Astrocyte of the cerebellum (primary cell): ENCODE measurements around the gene ZDHHC14.

Experiments
- DNase-seq: peaks from one replicate; pipeline ENCODE4 v3.0.0-alpha.2; 2011; ENCODE audit warnings: low read depth
- H3K4me3 ChIP-seq: 2 replicates; pipeline ENCODE4 v1.5.1; 2011; ENCODE audit warnings: mild to moderate bottlenecking, low read depth, low read length, moderate library complexity
- in situ Hi-C: cut with HindIII; loops from 2 replicates; pipeline ENCODE4 v1.10.0; 2017; ENCODE audit warnings: low sequenced_read_pairs
- TF ChIP-seq, protein P1 (sequence below): IDR thresholded peaks from 2 replicates; pipeline ENCODE4 v1.5.1; 2012; ENCODE audit warnings: low read length, low read depth, moderate library complexity, mild to moderate bottlenecking; ENCODE audit errors: missing control alignments

Gene ZDHHC14

DNA sequence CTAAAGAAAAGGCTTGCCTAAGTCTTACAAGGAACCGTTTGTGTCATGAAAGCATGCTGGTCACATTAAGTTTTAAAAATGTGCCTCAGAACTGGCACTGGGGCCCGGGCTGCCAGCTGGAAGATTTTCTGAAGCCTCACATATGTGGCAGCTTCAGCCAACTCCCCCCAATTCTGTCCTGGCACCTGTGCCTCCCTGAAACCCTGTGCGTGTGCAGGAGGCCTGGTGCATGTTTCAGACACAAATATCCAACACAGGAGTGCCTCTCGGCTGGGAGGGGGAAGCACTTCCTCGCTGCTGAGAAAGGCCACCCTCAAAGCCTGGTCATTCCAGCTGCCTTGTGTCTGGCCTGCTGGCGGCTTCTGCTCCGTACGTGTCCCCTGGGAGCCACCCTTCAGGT lies 253.6 kb downstream of the ZDHHC14 start:
- TF ChIP-seq, protein P1, sequence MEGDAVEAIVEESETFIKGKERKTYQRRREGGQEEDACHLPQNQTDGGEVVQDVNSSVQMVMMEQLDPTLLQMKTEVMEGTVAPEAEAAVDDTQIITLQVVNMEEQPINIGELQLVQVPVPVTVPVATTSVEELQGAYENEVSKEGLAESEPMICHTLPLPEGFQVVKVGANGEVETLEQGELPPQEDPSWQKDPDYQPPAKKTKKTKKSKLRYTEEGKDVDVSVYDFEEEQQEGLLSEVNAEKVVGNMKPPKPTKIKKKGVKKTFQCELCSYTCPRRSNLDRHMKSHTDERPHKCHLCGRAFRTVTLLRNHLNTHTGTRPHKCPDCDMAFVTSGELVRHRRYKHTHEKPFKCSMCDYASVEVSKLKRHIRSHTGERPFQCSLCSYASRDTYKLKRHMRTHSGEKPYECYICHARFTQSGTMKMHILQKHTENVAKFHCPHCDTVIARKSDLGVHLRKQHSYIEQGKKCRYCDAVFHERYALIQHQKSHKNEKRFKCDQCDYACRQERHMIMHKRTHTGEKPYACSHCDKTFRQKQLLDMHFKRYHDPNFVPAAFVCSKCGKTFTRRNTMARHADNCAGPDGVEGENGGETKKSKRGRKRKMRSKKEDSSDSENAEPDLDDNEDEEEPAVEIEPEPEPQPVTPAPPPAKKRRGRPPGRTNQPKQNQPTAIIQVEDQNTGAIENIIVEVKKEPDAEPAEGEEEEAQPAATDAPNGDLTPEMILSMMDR: no peak
- no peak overlapping the region for H3K4me3 ChIP-seq
- DNase-seq: no peak
- in situ Hi-C loops: no loop called here

DNA sequence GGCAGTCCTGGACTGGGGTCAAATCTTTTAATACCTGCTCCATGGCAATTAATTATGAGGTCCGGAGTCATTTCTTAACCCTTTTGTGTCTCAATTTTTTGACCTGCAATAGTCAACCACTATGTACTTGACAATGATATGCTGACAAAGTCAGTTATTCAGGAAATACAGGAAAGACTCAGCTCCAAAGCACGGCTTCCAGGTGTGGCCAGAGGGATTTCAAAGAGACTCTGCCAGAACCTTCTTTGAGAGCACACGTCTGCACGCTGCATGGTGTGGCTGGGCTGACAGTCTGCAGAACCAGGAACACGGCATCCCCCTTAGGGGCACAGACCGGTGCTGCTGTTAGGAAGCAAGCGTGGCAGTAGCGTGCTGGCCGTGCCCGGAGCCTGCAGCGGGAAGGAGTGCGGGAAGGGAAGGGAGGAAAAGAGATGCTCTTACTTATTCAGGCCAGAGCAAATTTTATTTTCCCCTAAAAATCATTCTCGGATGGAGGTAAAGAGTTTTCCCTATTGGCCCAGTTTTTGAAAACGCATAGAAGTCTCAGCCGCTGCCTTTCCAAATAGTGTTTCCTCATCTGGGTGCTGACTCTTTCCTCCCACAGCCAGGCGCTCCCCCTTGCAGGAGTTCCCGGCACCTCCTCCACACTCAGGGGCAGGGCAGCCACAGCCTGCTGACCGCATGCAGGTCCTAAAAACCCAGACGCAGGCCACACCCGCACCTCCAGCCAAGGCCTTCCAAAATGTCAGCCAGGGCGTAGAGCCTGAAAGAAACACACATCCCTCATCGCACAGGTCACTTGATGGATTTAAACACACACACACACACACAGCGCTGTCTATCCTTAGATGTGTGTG lies 254.6 kb downstream of the ZDHHC14 start:
- H3K4me3 ChIP-seq: no peak overlapping the region
- TF ChIP-seq, protein P1: no peak
- no peak for DNase-seq
- in situ Hi-C loops: no loop called here

DNA sequence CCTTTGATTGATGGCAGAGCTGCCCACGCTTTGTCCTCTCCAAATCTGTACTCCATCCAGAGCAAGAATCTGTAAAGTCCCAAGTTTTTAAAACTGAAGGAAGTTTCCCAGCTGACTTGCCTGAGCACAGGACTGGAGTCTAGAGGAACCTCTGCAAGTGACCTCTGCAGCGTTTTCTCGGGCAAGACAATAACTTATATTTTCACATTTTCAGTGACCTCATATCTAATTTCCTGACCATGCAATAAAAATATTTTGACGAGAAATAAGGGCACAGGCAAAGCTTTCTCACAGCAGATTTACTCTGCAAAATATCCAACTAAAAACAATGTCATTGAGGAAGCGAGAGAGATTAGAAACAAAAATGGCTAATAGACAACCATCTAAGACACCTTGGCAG lies 256.5 kb downstream of the ZDHHC14 start:
- DNase-seq: no peak
- TF ChIP-seq, protein P1: no peak
- no peak overlapping the region for H3K4me3 ChIP-seq
- in situ Hi-C loops: no loop called here

DNA sequence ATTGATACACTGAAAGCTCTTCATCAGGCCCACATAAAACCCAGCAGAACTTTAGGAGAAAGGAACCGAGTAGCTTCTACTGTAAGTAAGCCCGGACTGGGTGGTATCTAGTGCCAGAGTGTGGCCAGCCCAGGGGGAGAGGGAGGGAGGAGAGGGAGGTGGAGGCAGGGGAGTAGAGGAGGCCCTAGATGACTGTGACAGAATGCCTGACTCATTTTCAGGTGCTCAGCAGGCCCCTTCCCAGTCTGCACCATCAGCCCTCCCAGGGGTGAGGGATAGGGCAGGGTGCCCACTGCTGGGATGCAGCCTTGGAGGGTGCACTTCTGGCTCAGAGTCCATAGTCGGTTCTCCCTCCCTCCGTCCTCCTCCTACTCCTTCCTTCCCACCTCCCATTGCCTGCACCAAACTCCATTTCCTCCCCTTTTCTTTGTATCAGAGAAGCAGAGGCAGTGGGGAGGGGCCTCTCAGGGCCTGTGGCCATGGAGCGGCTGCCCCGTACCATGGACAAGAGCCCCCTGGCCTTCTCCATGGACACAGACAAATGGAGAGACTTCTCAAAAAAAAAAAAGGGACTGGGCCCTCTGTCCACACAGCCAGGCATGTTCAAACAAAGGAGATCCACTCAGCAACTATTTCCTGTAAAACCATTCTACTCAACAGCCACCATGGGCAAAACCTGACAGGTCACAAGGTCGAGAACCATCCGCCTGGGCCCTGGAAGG lies 257.1 kb downstream of the ZDHHC14 start:
- DNase-seq: no peak
- no peak overlapping the region for H3K4me3 ChIP-seq
- TF ChIP-seq, protein P1: no peak
- in situ Hi-C loops: no loop called here

DNA sequence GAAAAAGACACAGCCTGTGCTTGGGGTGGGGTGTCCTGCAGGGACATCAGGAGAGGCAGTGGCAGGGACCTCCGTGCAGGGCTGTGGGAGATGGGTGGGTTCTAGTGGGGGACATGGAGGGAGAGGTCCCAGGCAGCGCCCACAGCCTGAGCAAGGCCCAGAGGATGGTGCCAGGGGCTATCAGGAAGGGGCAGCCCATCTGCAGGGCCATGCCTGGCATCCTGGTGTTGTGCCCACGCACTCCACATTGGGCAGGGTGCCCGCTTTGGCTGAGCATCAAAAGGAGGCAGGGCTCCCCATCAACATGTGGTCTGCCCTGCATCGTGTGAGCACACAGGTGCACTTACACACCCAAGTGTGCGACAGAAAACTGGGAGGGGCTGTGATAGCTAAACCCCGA lies 257.8 kb downstream of the ZDHHC14 start:
- TF ChIP-seq, protein P1: no peak
- DNase-seq: no peak
- no peak overlapping the region for H3K4me3 ChIP-seq
- in situ Hi-C loops: no loop called here

DNA sequence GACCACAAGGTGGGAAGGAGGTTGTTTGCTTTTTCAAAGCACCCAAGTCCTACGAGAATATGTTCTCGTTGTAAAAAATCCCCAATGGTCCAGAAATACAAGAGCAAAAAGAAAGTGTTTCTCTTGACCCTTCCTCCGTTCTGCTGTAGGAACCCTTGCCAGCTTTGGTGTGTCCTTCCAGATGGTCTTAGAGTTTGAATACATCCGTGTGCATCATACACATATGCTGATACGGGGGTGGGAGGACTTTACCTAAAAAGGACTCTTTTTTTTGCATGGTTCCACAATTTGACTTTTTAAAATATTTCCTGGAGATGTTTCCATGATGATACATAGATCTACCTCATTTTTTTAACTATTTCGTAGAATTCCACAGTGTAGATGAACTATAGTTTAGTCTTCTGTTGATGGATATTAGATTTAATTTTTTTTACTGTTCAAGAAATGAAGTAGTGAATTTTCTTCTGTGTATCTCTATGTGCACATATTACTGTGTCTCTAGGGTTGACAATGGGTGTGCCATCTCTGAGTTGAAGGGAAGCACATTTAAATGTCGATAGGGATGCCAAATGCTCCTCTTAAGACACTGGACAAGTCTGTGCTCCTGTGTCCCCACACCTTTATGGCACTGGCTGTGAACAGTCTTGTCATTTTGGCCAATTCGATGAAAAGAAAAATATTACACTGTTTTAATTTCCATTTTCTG lies 259.9 kb downstream of the ZDHHC14 start:
- TF ChIP-seq, protein P1: no peak
- H3K4me3 ChIP-seq: no peak overlapping the region
- in situ Hi-C loops: no loop called here
- no peak for DNase-seq
